ENCODE measurements around the gene ABCB10. TPM values are rescaled to one million over a fixed set of nuclear protein-coding genes. Genes with fewer than 3 reads are reported as not detected.
"Not testable (repeated sequence)": the region's sequence is repeated elsewhere in the genome, so short reads cannot be mapped to it uniquely, and the experiment has no call there.

The ABCB10 gene
- 10 to 100 TPM; 23.7 to 28.2 TPM for total RNA-seq

DNA sequence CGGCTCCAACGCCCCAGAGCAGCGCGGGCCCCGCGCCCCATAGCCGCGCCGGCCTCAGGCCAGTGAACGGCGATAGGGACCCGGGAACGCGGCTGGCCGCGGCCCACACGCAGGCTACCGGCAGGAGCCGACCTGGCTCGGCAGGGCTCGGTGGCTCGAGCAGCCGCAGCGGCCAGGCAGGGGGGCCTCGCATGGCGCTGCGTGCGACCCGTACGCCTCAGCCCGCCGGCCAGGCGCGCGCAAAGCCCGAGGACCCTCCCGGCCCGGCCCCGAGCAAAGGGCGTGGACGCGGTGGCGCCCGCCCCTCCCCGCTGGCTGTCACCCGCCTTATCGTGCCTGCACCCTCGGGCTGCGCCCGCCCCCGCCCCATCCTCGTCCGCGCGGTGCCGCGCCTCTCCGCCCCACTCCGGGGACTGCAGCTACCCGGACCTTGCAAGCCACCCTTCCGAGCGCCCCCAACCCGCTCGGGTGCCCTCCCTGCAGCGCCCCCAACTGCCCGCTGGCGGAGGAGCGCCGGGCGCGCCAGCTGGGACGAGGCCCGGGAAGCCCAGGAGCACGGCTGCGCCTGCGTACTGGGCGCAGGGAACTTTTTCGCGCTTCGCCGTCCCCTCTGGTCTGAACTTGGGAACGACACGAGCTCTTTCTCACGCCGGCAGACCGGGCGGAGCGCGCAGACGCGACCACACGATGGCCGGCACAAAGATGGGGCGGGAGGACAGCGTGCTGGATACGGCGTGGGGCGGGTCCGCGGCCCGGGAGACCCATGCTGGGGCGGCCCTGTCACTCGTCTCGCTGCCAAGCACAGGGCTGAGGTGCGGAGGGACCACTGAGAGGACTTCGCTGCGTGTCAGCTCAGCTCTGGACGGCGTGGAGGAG, at the start of gene ABCB10:
TSS of gene ABCB10 (minus strand) at position 248 of the 876 bp plus-strand sequence. CDS start at position 193, 55 bp downstream.
- H3K27me3 Mint-ChIP-seq, result no peaks in the 10 kb centered on the region
- DNase-seq, result peak; percentile 83
- peak within 1 kb of the TSS; percentile 97 for H3K4me3 Mint-ChIP-seq
- H3K36me3 Mint-ChIP-seq (ENCODE audit: low read depth), result peaks cover 7% of the 10 kb centered on the region
- H3K27ac Mint-ChIP-seq, result peak within 1 kb of the TSS; percentile 97
- H3K4me1 Mint-ChIP-seq, result peaks cover 35% of the 10 kb centered on the region
- ChIA-PET CTCF (interaction anchor here (0.7 to 1.6 kb wide), 13 partner anchors 9 to 300 kb away, joined by 3 to 7 read pairs (median 3); partner anchors contain the start of gene NUP133), POLR2A (interaction anchor here (0.8 kb wide), 1 partner anchor 51 kb away, joined by 3 read pairs; the partner anchor contains the start of gene NUP133)
- no peaks in the 10 kb centered on the region for H3K9me3 Mint-ChIP-seq

DNA sequence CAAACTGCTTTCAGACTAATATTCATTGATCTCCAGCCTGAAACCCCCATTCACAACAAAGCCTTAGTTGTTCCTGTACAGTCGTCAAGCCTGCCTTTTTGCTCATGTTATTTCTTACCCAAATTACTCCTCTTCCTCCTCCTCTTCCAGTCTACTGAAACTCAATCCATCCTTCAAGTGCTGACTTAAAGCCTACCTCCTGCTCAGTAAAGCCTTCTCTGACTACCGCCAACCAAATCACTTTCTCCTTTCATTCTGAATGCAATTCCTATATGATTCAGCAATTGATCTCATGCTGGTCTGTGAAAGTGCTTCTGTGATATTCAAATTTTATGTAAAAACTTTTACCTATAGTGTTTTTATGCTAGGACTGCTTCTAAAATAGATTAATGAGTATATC, 48.9 kb upstream of the ABCB10 start:
- Mint-ChIP-seq H3K27ac (no peak overlapping the region), H3K9me3 (no peaks in the 10 kb centered on the region), H3K27me3 (no peaks in the 10 kb centered on the region), H3K4me3 (no peak overlapping the region), H3K4me1 (no peaks in the 10 kb centered on the region), H3K36me3 (ENCODE audit: low read depth) (peaks cover 62% of the 10 kb centered on the region)
- ChIA-PET CTCF (no interaction called here), POLR2A (no interaction called here)
- no peak for DNase-seq

DNA sequence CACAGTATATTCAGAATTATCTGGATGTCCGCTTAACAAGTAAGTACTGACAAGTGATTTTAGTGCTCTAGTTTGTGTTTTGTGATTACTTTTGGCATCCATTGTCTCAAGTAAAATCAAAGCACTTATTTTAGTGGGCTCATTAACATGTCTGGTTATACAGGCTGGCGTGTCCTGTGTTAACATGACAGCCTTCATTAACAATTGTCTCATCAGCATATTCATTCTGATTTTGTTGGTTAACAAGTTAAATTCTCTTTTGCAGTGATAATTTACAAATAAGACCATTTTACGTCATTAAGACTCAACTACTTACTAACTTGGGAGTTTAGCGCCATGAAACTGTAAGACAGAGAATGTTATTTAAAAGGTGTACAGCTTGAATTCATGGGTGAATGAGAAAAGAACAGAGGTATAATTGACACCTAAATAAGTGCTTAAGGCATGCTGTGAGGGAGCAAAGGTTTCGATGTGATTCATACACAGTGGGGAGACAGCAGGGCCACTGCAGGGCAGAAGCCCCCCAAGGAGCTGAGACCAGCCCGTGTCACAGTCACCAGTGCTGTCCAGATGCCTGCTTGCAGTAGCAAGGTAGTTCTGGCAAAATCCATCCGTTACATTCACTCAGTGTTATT, 45.0 kb upstream of the ABCB10 start:
- CTCF ChIA-PET, result no interaction called here
- peaks cover 57% of the 10 kb centered on the region for H3K36me3 Mint-ChIP-seq (ENCODE audit: low read depth)
- no peaks in the 10 kb centered on the region for H3K9me3 Mint-ChIP-seq
- no peak overlapping the region for H3K4me3 Mint-ChIP-seq
- H3K4me1 Mint-ChIP-seq, result peaks cover 8% of the 10 kb centered on the region
- POLR2A ChIA-PET, result no interaction called here
- H3K27ac Mint-ChIP-seq, result no peak overlapping the region
- no peak for DNase-seq
- H3K27me3 Mint-ChIP-seq, result no peaks in the 10 kb centered on the region

DNA sequence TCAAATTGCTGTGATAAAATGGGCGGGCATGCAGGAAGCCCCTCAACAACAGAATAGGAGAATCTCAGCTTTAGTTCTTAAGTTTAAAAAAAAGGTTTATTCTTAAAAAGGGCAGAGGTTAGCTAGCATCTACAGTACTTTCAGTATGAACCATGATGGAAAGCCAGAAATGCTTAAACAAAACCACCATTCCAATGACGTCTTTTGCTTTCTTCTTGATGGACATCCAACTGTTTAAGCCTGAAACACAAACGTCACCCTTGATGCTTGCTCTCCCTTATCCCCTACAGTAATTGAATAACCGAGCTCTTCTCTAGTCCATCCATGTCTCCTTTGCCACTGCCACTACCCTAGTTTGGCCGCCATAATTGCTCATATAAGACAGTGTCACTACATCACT, 41.7 kb upstream of the ABCB10 start:
- H3K36me3 Mint-ChIP-seq (ENCODE audit: low read depth), result peaks cover 41% of the 10 kb centered on the region
- POLR2A ChIA-PET, result no interaction called here
- DNase-seq, result no peak
- H3K4me1 Mint-ChIP-seq, result peaks cover 10% of the 10 kb centered on the region
- H3K27me3 Mint-ChIP-seq, result no peaks in the 10 kb centered on the region
- CTCF ChIA-PET, result no interaction called here
- no peaks in the 10 kb centered on the region for H3K9me3 Mint-ChIP-seq
- no peak overlapping the region for H3K4me3 Mint-ChIP-seq
- no peak overlapping the region for H3K27ac Mint-ChIP-seq

DNA sequence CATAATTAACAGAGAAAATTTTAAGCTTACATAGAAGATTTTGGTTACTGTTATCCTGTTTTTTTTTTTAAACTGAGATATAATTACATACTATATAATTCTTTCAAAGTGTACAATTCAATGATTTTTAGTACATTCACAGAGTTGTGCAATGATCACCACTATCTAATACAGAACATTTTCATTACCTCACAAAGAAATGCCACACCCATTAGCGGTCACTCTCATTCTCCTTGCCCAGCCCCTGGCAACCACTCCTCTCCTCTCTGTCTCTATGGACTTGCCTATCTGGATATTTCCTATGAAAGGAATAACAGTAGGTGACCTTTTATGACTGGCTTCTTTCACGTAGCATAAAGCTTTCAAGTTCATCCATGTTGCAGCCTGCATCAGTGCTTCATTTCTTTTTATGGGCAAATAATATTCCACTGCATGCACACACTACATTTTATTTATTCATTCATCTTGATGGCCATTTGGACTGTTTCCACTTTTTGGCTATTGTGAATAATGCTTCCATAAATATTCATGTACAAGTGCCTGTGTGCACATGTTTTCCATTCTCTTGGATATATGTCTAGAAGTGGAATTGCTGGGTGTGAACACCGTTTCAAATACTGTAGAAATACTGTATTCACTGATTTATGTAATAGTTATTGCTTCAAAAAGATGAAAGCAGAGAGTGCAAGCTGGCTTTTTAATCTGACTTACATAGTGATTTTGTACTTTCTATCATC, 40.9 kb upstream of the ABCB10 start:
- peaks cover 44% of the 10 kb centered on the region for H3K36me3 Mint-ChIP-seq (ENCODE audit: low read depth)

DNA sequence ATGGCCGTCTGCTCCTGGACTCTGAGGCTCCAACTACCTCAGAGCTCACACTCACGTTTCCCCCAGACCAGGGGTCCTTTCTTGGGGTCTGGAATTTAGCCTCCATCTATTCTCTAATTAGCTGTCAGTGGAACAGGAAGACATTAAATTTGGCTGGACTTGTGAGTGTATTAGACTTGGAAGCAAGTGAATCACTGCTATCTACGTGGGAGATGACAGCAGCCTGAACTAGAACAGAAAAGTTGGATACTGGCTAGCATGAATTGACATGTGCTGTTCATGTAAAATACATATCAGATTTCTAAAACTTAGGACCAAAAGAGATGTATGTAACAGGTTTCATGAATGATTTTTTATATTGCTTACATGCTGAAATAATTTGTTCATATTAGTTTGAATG, 39.4 kb upstream of the ABCB10 start:
- CTCF ChIA-PET, result no interaction called here
- POLR2A ChIA-PET, result no interaction called here
- no peak overlapping the region for H3K4me3 Mint-ChIP-seq
- no peak for DNase-seq
- H3K27me3 Mint-ChIP-seq, result no peaks in the 10 kb centered on the region
- H3K36me3 Mint-ChIP-seq (ENCODE audit: low read depth), result peaks cover 49% of the 10 kb centered on the region
- H3K27ac Mint-ChIP-seq, result no peak overlapping the region
- no peaks in the 10 kb centered on the region for H3K9me3 Mint-ChIP-seq
- H3K4me1 Mint-ChIP-seq, result peaks cover 10% of the 10 kb centered on the region

More for the DNA sequence above, 40.9 kb upstream of the ABCB10 start:
- H3K4me1 Mint-ChIP-seq, result peaks cover 10% of the 10 kb centered on the region
- H3K9me3 Mint-ChIP-seq, result no peaks in the 10 kb centered on the region
- H3K4me3 Mint-ChIP-seq, result no peak overlapping the region
- H3K27me3 Mint-ChIP-seq, result no peaks in the 10 kb centered on the region
- ChIA-PET POLR2A (no interaction called here), CTCF (no interaction called here)
- no peak for DNase-seq
- H3K27ac Mint-ChIP-seq, result no peak overlapping the region

DNA sequence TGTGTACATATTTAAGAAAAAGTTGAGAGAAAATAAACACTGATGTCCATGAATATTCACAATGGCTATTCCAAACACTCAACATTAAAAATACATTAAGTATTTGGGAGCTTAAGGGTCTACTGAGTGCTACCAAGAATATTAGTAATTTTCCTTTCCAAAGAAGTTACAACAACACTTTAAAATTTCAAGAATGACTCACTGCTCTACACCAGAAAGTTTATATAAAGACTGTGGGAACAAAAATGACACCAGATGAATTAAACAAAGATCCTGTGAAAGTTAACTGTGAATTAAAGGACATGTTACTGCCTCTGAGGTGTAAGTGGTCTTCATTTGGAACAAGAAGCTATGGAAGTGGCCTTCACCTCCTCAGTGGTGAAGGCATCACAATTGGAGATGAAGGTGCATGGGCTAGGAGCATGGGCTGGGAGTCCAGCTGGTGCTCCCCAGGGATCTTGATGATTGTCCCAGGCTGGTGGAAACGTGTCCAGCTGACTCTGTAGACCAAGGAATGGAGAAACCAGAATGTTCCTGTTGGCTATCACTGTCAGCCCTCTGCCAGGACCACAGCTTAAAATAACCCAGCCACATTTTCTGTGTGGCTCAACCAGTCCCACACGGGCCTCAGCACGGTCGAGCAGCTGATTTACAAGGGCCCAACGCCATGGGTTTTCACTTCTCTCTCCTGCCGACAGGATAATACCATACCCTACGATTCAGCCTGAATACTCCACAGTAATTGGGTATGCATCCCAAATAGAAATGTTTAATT, 38.6 kb upstream of the ABCB10 start:
- DNase-seq, result no peak
- ChIA-PET POLR2A (no interaction called here), CTCF (no interaction called here)
- Mint-ChIP-seq H3K4me3 (no peak overlapping the region), H3K9me3 (no peaks in the 10 kb centered on the region), H3K27ac (no peak overlapping the region), H3K4me1 (peaks cover 10% of the 10 kb centered on the region), H3K36me3 (ENCODE audit: low read depth) (peaks cover 45% of the 10 kb centered on the region), H3K27me3 (no peaks in the 10 kb centered on the region)

DNA sequence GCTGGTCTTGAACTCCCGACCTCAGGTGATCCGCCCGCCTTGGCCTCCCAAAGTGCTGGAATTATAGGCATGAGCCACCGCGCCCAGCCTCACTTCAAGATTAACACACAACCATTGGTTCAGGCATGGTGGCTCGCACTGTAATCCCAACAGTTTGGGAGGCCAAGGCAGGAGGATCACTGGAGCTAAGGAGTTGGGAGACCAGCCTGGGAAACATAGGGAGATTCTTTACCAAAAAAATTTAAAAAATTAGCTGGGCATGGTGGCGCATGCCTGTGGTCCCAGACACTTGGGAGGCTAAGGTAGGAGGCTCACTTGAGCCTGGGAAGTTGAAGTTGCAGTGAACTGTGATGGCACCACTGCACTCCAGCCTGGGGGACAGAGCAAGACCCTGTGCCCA, 37.4 kb upstream of the ABCB10 start:
- H3K27me3 Mint-ChIP-seq, POLR2A ChIA-PET, H3K9me3 Mint-ChIP-seq, DNase-seq, CTCF ChIA-PET, H3K27ac Mint-ChIP-seq, H3K4me3 Mint-ChIP-seq, H3K4me1 Mint-ChIP-seq: not testable (repeated sequence)
- H3K36me3 Mint-ChIP-seq (ENCODE audit: low read depth), result peaks cover 33% of the 10 kb centered on the region

DNA sequence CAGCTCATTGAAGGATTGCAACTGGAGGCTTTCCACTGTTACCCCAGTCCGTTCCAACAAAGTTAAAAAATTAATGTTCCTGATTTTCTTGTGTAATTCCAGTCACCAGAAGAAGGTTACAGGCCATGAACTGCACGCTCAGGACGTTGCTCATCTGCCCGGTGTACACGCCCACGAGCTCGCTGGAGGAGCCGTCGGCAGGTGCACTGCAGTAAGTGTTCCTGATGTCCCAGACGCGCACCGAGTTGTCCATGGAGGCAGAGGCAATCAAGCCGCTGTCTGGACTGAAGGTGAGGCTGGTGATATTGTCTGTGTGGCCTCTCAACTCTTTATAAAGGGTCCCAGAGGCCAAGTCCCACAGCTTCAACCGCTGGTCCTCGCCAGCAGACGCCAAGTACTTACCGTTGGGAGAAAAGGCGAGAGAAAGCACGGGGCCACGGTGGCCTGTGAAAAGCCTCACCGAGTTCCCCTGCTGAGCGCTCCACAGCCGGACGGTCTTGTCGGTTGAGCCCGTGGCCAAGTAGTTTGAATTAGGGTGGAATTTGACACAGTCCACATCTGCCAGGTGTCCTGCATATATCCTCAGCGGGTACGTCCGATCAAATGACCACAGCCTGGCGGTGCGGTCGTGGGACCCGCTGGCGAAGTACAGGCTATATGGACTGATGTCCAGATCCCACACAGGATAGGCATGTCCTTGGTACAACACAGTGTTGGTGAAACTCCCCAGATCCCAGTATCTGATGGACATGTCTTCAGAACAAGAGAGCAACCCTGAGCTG, 35.9 kb upstream of the ABCB10 start:
- H3K27ac Mint-ChIP-seq, result no peak overlapping the region
- H3K9me3 Mint-ChIP-seq, result no peaks in the 10 kb centered on the region
- ChIA-PET POLR2A (no interaction called here), CTCF (no interaction called here)
- peaks cover 2% of the 10 kb centered on the region for H3K4me1 Mint-ChIP-seq
- no peaks in the 10 kb centered on the region for H3K27me3 Mint-ChIP-seq
- peaks cover 25% of the 10 kb centered on the region for H3K36me3 Mint-ChIP-seq (ENCODE audit: low read depth)
- H3K4me3 Mint-ChIP-seq, result no peak overlapping the region
- DNase-seq, result no peak

DNA sequence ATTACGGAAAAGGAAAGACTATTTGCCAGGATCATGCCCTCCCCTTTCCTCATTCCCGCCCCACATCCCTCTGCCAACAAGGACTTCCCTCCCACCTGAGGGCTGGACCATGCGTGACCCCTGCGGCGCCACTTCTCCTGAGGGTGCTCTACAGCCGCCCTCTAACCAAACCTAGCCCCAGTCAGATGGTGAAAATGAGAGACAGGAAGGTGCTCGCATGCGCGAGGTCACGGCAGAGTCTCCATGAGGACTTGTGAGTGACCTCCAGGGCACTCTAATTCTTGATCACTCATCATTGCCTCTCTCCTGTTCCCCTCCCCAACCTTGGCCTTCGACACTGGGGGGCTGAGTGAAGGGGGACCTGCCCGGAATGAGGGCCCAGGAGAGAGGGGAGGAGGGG, 35.3 kb upstream of the ABCB10 start:
- Mint-ChIP-seq H3K4me1 (peaks cover 2% of the 10 kb centered on the region), H3K4me3 (no peak overlapping the region), H3K9me3 (no peaks in the 10 kb centered on the region), H3K27me3 (no peaks in the 10 kb centered on the region), H3K27ac (no peak overlapping the region), H3K36me3 (ENCODE audit: low read depth) (peaks cover 23% of the 10 kb centered on the region)
- ChIA-PET POLR2A (no interaction called here), CTCF (no interaction called here)
- DNase-seq, result no peak

DNA sequence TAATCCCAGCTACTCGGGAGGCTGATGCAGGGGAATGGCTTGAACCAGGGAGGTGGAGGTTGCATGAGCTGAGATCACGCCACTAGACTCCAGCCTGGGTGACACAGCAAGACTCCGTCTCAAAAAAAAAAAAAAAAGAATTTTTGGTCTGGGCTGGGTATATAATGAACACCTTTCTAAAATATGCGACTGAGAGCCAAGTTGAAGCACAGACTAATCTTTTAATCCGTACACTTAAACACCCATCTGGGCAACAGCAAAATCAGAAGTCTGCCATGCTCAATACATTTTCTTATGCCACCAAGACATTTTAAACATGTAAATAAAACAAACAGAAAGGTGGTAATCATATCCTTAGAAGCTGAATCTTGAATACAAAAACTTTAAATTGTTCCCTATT, 31.6 kb upstream of the ABCB10 start:
- Mint-ChIP-seq H3K27ac (no peak overlapping the region), H3K4me3 (no peak overlapping the region), H3K36me3 (ENCODE audit: low read depth) (peaks cover 16% of the 10 kb centered on the region), H3K9me3 (no peaks in the 10 kb centered on the region), H3K4me1 (no peaks in the 10 kb centered on the region), H3K27me3 (no peaks in the 10 kb centered on the region)
- ChIA-PET POLR2A (no interaction called here), CTCF (interaction anchor here (0.9 kb wide), 1 partner anchor 25 kb away, joined by 3 read pairs; no protein-coding TSS in a partner anchor)
- no peak for DNase-seq

DNA sequence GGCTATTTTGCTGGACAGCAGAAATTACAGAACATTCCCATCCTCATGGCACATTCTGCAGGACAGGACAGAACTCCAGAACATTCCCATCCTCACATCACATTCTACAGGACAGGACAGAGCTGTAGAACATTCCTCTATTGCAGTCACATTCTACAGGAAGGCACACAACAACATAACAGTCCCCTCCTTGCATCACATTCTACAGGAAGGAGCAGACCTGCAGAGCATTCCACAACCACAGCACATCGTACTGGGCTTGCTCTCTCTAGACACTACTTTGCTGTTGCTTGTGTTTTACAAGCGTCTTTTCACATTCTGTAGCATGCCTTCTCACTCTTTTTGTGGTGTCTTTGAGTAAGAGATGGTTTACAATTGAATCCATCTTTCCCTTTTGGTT, 26.8 kb upstream of the ABCB10 start:
- Mint-ChIP-seq H3K27ac (no peak overlapping the region), H3K4me1 (no peaks in the 10 kb centered on the region), H3K36me3 (ENCODE audit: low read depth) (no peaks in the 10 kb centered on the region), H3K9me3 (no peaks in the 10 kb centered on the region), H3K4me3 (no peak overlapping the region), H3K27me3 (no peaks in the 10 kb centered on the region)
- ChIA-PET CTCF (no interaction called here), POLR2A (no interaction called here)
- no peak for DNase-seq

Data from activated CD4-positive, alpha-beta T cell treated with anti-CD3 and anti-CD28 coated beads, Interleukin-2, amount 10 ng/mL, durations not matched to agents 7 days and 5 days (primary cell).